Measurements from ENCODE around the gene SNAI3.

GRCh38 chr16:88725609-88726407, 39.5 kb upstream of the SNAI3 start:
- TF ChIP-seq CTCF (IDR thresholded peaks at IDR 0.05) (no peak), ZFX (IDR thresholded peaks at IDR 0.05; ENCODE audit: borderline replicate concordance) (no peak)

All from 22Rv1 (cell line).